Measurements from ENCODE around the gene WDFY3. TPM values are rescaled to one million over a fixed set of nuclear protein-coding genes. Genes with fewer than 3 reads are reported as not detected.

WDFY3 gene
- total and polyA plus RNA-seq, 9 donors: 13.2 to 90.0 (median 77.4) TPM

DNA sequence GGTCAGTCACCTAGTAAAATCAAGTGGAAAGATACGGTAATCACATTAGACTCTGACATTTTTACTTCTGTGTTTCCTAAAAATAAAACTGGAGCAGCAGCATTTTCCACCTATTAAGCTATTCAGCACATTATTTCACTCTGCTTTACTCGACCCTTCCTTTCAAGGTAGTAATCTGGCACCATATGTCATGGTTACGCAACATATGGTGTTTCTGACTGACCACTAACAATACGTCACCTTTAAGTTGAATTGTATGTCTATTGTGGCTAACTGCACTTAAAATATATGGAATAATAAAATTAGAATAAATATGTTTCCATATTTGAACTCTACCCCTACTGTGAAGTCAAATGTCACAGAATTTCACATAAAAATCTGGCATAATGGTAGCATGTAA lies 214.8 kb downstream of the WDFY3 start:
- TF ChIP-seq CTCF (IDR thresholded peaks at IDR 0.05) (no peak), POLR2A (IDR thresholded peaks at IDR 0.05) (no peak), EP300 (IDR thresholded peaks at IDR 0.05) (no peak)
- no peaks in the 10 kb centered on the region for H3K4me1 ChIP-seq (ENCODE audit: insufficient read depth)
- DNase-seq: no peak
- 74 to 84% (median 84%) methylated on average over 4 of the region's 4 CpGs for WGBS, 3 donors
- H3K4me3 ChIP-seq: no peak overlapping the region
- intact Hi-C loops (cut with DNase I): loop anchor here in 2 of 4 donors (5.0 kb wide), 1 partner anchor 221 kb away; no protein-coding TSS in a partner anchor
- no peaks in the 10 kb centered on the region for H3K9me3 ChIP-seq
- no peaks in the 10 kb centered on the region for H3K36me3 ChIP-seq
- H3K27me3 ChIP-seq: no peaks in the 10 kb centered on the region
- H3K27ac ChIP-seq: no peak overlapping the region

DNA sequence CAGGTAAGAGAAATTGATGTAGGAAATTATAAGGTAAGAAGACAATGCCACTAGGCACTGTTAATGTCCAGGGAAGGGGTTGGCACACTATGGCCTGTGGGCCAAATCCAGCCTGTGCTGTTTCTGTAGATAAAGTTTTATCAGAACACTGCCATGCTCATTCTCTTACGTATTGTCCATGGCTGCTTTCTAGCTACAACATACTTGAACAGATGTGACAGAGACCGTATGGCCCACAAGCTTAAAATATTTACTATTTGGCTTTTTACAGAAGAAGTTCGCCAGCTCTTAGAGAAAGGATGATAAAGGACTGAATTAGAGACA lies 215.6 kb downstream of the WDFY3 start:
- H3K4me3 ChIP-seq: no peak overlapping the region
- no peak for TF ChIP-seq POLR2A (IDR thresholded peaks at IDR 0.05)
- no peak for TF ChIP-seq EP300 (IDR thresholded peaks at IDR 0.05)
- TF ChIP-seq CTCF (IDR thresholded peaks at IDR 0.05): no peak
- no peaks in the 10 kb centered on the region for H3K36me3 ChIP-seq
- no peak overlapping the region for H3K27ac ChIP-seq
- no peaks in the 10 kb centered on the region for H3K4me1 ChIP-seq (ENCODE audit: insufficient read depth)
- WGBS, 3 donors: 58 to 73% (median 62%) methylated on average over 3 of the region's 3 CpGs
- no peak for DNase-seq
- H3K9me3 ChIP-seq: no peaks in the 10 kb centered on the region
- H3K27me3 ChIP-seq: no peaks in the 10 kb centered on the region
- intact Hi-C loops (cut with DNase I): loop anchor here in 2 of 4 donors (5.0 kb wide), 1 partner anchor 221 kb away; no protein-coding TSS in a partner anchor

GRCh38 chr4:84750260-84750959 lies 216.1 kb downstream of the WDFY3 start:
- TF ChIP-seq CTCF (IDR thresholded peaks at IDR 0.05): peak; percentile 32 to 54 (median 52)
- no peak for TF ChIP-seq EP300 (IDR thresholded peaks at IDR 0.05)
- H3K36me3 ChIP-seq: no peaks in the 10 kb centered on the region
- WGBS, 3 donors: 2 to 9% (median 7%) methylated on average over 1 of the region's 1 CpG
- intact Hi-C loops (cut with DNase I): loop anchor here in 2 of 4 donors (5.0 kb wide), 1 partner anchor 222 kb away; no protein-coding TSS in a partner anchor
- H3K27ac ChIP-seq: no peak overlapping the region
- no peak for DNase-seq
- H3K9me3 ChIP-seq: no peaks in the 10 kb centered on the region
- no peaks in the 10 kb centered on the region for H3K27me3 ChIP-seq
- no peak overlapping the region for H3K4me3 ChIP-seq
- H3K4me1 ChIP-seq (ENCODE audit: insufficient read depth): no peaks in the 10 kb centered on the region

GRCh38 chr4:84740057-84740456 lies 226.4 kb downstream of the WDFY3 start:
- H3K9me3 ChIP-seq: no peaks in the 10 kb centered on the region
- no peak for DNase-seq
- H3K36me3 ChIP-seq: no peaks in the 10 kb centered on the region
- no peaks in the 10 kb centered on the region for H3K27me3 ChIP-seq
- intact Hi-C loops (cut with DNase I): no loop called here
- no peak for TF ChIP-seq EP300 (IDR thresholded peaks at IDR 0.05)
- TF ChIP-seq POLR2A (IDR thresholded peaks at IDR 0.05): no peak
- no peak for TF ChIP-seq CTCF (IDR thresholded peaks at IDR 0.05)
- no peaks in the 10 kb centered on the region for H3K4me1 ChIP-seq (ENCODE audit: insufficient read depth)
- no peak overlapping the region for H3K4me3 ChIP-seq
- no peak overlapping the region for H3K27ac ChIP-seq
- WGBS, 3 donors: 87 to 96% (median 93%) methylated on average over 2 of the region's 2 CpGs
